GM18498 (cell line): Measurements from ENCODE around the gene PLPP3.

Experiments used
- ATAC-seq: cut with Tn5 transposase; IDR thresholded peaks from one replicate; pipeline ENCODE4 v1.9.1; 2021; ENCODE audit warnings: mild to moderate bottlenecking, moderate library complexity; ENCODE audit not compliant: unreplicated experiment

Gene PLPP3

GRCh38 chr1:56501888-56502287, 77.5 kb downstream of the PLPP3 start:
- no peak for ATAC-seq

GRCh38 chr1:56501426-56501825, 77.9 kb downstream of the PLPP3 start:
- no peak for ATAC-seq

GRCh38 chr1:56496821-56497772, 82.3 kb downstream of the PLPP3 start:
- no peak for ATAC-seq

GRCh38 chr1:56496158-56496557, 83.2 kb downstream of the PLPP3 start:
- no peak for ATAC-seq

- no peak for ATAC-seq
These were observed 83.8 kb downstream of the PLPP3 start for GRCh38 chr1:56495538-56495937.

- ATAC-seq, result no peak
These were observed 85.1 kb downstream of the PLPP3 start for GRCh38 chr1:56494306-56494705.

- ATAC-seq, result no peak
These were observed 85.5 kb downstream of the PLPP3 start for GRCh38 chr1:56493826-56494225.

- ATAC-seq, result no peak
These were observed 87.9 kb downstream of the PLPP3 start for GRCh38 chr1:56491441-56491840.

GRCh38 chr1:56490619-56491018, 88.7 kb downstream of the PLPP3 start:
- ATAC-seq, result no peak

GRCh38 chr1:56489695-56490094, 89.7 kb downstream of the PLPP3 start:
- ATAC-seq, result no peak

- no peak for ATAC-seq
These were observed 94.7 kb downstream of the PLPP3 start for GRCh38 chr1:56484695-56485094.

GRCh38 chr1:56483104-56483503, 96.3 kb downstream of the PLPP3 start:
- ATAC-seq, result no peak

GRCh38 chr1:56482486-56482885, 96.9 kb downstream of the PLPP3 start:
- ATAC-seq, result no peak

- no peak for ATAC-seq
These were observed 98.1 kb downstream of the PLPP3 start for GRCh38 chr1:56481140-56481694.

- no peak for ATAC-seq
These were observed 100.6 kb downstream of the PLPP3 start for GRCh38 chr1:56478734-56479133.

- ATAC-seq, result no peak
These were observed 101.9 kb downstream of the PLPP3 start for GRCh38 chr1:56477164-56478111.

GRCh38 chr1:56473582-56474270, 105.6 kb downstream of the PLPP3 start:
- ATAC-seq, result no peak

GRCh38 chr1:56472860-56473259, 106.5 kb downstream of the PLPP3 start:
- ATAC-seq, result peak; percentile 85

- ATAC-seq, result no peak
These were observed 109.6 kb downstream of the PLPP3 start for GRCh38 chr1:56469640-56470371.

GRCh38 chr1:56468518-56468917, 110.8 kb downstream of the PLPP3 start:
- no peak for ATAC-seq
